H1 (cell line): ENCODE measurements around the gene ENAH. TPM values are rescaled to one million over a fixed set of nuclear protein-coding genes. Genes with fewer than 3 reads are reported as not detected.

Experiments
- JUN ChIP-seq: IDR thresholded peaks from 2 replicates; pipeline ENCODE4 v1.6.1; 2011; ENCODE audit warnings: low read depth, mild to moderate bottlenecking, improper control_type of control experiment, low read length
- POU5F1 ChIP-seq: IDR thresholded peaks from 2 replicates; pipeline ENCODE4 v1.6.1; 2011; ENCODE audit warnings: low read depth, mild to moderate bottlenecking, low read length, moderate library complexity
- ZNF274 ChIP-seq: IDR thresholded peaks from 2 replicates; pipeline ENCODE4 v1.7.0; 2012; ENCODE audit warnings: low read length, borderline replicate concordance; ENCODE audit errors: extremely low read depth
- polyA plus RNA-seq, 7 experiments: library from polyadenylated mRNA; depleted of rRNA in 3 of 7; stranded (reverse) in 5 of 7; unstranded in 2 of 7; fragments of >200 nt in 5 of 7; fragments of 200-250 nt in 2 of 7; gene quantifications; 1 replicate in 5 of 7; 2 replicates in 1 of 7; 4 replicates in 1 of 7; pipeline versions ENCODE4 v1.2.1 to v1.2.3, GENCODE V29; 2011 to 2013; ENCODE audit warnings: missing spikeins in 2 of 7, mixed read lengths in 2 of 7
- total RNA-seq: library from RNA; stranded (reverse); fragmentation: NEBNext Ultra II Directional; extraction: Animal tissue kit (Norgen Biotek cat#: 25700); gene quantifications from 2 replicates; pipeline ENCODE4 v1.2.1, GENCODE V29; 2021

ENAH gene
- total and polyA plus RNA-seq, 2 of the 8 experiments (the other 6 are each of a cell fraction or from before 2014, with no cell fraction given) = 39.1 to 335 TPM

DNA sequence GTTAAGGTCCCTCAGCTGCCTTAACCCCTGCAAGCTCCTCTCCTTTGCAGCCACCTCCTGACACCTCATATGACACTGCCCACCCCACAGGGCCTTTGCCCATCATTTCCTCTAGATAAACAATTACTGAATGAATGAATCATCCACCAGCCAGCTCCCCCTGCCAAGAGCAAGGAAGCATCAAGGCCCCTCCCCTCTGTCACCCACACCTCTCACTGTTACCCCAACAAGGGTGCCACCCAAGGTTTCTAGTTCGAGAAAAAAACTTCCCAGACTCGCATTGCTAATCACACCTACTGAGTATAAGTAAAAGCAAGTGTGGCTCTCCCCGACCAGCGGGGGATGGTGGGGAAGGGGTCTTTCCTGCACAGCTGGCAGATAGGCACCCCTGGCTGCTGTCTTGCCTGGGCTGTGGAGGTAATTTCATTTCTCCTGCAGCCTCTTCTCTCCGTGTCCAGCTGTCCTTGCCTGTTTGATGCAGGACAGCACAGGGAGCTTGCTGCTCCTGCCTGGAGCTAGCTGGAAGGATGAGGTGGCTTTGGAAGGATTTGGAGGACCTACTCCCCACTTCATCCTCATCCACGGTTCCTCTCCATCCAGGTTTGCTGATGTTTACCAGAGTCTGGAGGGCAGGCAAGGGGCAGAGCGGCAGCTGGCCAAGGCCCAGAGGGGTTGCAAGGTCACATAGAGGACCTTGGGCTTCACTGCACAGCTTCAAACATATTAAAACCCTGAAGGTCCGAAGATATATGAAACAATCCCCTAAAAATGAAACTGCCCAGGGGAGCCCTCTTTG lies 192.0 kb downstream of the ENAH start (continued):
- TF ChIP-seq ZNF274 = no peak
- no peak for TF ChIP-seq JUN
- TF ChIP-seq POU5F1 = no peak
